AG04449 (cell line): ENCODE results near the gene HDGFL3.

ENCODE experiments used
- CTCF ChIA-PET: fragments of 350-600 bp; formaldehyde crosslinking; extraction: SDS; loops from one replicate; lab custom pipeline; 2021; ENCODE audit warnings: antibody characterized with exemption; lab: Yijun Ruan, JAX
- POLR2A ChIA-PET: fragments of 400-600, 350-600 bp; formaldehyde crosslinking; extraction: SDS; loops from one replicate; lab custom pipeline; 2020; ENCODE audit warnings: antibody characterized with exemption, inconsistent platforms; lab: Yijun Ruan, JAX
- DNase-seq: peaks from one replicate; pipeline ENCODE4 v3.0.0-alpha.2; 2010; ENCODE audit warnings: low read depth, low spot score
- H3K4me3 ChIP-seq: 2 replicates; pipeline ENCODE4 v1.5.1; 2011; ENCODE audit warnings: low read depth, mild to moderate bottlenecking, control low read depth, low read length
- TF ChIP-seq, protein P1 (sequence below): IDR thresholded peaks from one replicate; pipeline ENCODE4 v1.5.1; 2011; ENCODE audit warnings: mild to moderate bottlenecking, moderate library complexity, low read length, control low read depth, inconsistent platforms; ENCODE audit not compliant: insufficient read depth; ENCODE audit errors: missing control alignments

HDGFL3 gene

DNA sequence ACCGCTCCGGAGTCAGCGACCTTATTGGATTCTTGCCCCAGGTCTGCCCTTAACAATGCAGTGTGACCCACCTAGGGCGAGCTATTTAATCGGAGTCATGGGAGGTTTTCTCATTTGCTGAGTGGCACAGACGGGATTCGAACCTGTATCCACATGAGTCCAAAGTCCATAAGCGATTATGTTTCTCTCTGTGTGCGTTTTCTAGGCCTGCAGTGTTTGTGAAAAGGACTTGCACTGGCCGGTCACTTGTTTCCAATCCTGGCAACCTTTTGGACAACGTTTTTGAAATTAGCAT lies 691 bp upstream of the HDGFL3 start:
- CTCF ChIA-PET = interaction anchor here (1.0 to 5.9 kb wide), 2 partner anchors 40 to 198 kb away, joined by 4 to 26 read pairs; partner anchors contain the start of gene C15orf40
- POLR2A ChIA-PET = interaction anchor here (0.7 to 1.8 kb wide), 3 partner anchors 12 to 197 kb away, joined by 3 to 6 read pairs (median 5); partner anchors contain the start of genes BTBD1 and C15orf40
- TF ChIP-seq, protein P1, sequence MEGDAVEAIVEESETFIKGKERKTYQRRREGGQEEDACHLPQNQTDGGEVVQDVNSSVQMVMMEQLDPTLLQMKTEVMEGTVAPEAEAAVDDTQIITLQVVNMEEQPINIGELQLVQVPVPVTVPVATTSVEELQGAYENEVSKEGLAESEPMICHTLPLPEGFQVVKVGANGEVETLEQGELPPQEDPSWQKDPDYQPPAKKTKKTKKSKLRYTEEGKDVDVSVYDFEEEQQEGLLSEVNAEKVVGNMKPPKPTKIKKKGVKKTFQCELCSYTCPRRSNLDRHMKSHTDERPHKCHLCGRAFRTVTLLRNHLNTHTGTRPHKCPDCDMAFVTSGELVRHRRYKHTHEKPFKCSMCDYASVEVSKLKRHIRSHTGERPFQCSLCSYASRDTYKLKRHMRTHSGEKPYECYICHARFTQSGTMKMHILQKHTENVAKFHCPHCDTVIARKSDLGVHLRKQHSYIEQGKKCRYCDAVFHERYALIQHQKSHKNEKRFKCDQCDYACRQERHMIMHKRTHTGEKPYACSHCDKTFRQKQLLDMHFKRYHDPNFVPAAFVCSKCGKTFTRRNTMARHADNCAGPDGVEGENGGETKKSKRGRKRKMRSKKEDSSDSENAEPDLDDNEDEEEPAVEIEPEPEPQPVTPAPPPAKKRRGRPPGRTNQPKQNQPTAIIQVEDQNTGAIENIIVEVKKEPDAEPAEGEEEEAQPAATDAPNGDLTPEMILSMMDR = no peak
- no peak for DNase-seq
- peak overlapping the region; percentile 75 for H3K4me3 ChIP-seq

DNA sequence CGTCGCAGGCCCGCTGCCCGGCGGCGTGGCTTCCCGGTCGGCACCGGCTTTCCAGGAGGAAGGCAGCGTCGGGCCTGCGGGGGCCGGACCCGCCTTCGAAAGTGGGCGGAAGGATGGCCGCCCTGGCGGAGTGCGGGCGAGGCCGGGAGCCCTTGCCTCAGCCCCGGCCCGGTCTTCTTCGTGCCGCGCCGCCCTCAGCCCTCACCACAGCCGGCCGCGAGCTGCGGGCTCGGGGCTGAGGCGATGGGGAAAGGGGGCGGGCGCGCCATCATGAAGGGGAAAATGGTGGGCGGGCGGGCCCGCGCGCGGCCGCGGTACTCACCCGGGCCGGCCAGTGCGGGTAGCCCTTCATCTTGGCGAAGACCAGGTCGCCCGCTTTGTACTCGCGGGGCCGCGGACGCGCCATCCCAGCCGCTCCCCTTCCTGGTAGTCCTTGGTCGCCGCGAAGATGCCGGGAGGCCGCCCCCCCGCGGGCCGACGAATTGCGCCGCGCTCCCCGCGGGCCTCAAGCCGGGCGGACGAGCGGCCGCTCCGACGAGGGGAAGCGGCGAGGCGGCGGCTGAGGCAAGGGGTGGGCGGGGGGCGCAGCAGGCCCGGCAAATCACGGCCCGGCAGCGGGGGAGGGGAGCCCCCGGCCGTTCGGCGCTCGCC lies 489 bp downstream of the HDGFL3 start:
- TF ChIP-seq, protein P1 = no peak
- no peak for DNase-seq
- ChIA-PET CTCF (interaction anchor here (1.0 to 5.9 kb wide), 4 partner anchors 41 to 228 kb away, joined by 3 to 26 read pairs (median 4); partner anchors contain the start of gene C15orf40), POLR2A (interaction anchor here (1.5 to 1.8 kb wide), 2 partner anchors 140 to 196 kb away, joined by 5 to 6 read pairs; partner anchors contain the start of genes BTBD1 and C15orf40)
- peak overlapping the region; percentile 75 for H3K4me3 ChIP-seq

DNA sequence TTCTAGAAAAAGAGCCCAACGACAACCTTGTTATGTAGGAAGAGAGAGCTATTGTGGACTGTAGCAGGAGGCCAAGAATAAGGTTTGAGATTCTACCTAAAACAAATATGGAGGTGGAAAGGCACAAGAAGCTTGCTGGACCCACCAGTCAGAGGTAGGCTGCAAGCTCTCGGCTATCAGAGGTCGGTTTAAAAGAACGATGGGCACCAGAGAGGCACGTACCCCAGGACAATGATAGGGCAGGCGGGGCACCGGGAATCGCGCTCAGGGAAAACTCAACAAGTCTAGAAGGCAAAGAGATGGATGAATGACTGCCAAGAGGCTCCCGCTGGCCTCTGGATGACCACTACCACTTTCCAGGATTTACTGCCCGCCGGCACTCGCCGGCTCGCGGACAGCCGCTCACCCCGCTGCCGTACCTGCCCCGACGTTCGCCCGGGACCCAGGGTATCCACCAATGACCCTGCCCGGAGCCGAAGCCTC lies 1.1 kb downstream of the HDGFL3 start:
- TF ChIP-seq, protein P1 = no peak
- DNase-seq = no peak
- ChIA-PET CTCF (interaction anchor here (1.0 to 5.9 kb wide), 4 partner anchors 42 to 229 kb away, joined by 3 to 26 read pairs (median 4); partner anchors contain the start of gene C15orf40), POLR2A (no interaction called here)
- H3K4me3 ChIP-seq = peak overlapping the region; percentile 75

DNA sequence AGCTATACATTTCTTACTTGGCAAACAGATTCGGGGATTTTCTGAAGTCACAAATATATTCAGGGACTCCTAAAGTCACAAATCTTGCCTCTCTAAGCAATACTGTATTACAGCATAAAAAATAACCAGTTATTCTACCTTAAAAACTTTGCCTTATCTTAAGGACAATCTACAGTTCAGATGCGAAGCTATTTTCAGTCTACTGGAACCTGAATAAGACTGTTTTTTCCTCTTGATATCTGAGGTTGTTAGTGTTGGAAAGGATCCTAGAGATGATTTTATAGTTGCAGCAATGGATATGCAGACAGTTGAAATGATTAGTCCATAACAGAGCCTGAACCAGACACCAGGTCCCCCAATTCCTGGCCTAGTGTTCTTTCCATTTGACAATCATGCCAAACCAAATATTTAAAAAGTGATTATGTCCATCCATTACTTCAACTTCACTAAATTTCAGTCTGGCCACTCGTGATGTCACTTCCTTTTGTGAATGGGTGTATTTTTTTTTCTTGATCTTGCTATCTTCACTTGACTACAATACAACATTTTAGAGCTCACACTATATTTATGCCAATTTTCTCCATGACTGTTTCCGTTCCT lies 1.8 kb downstream of the HDGFL3 start:
- POLR2A ChIA-PET = no interaction called here
- peak overlapping the region; percentile 75 for H3K4me3 ChIP-seq
- peak; percentile 37 for DNase-seq
- TF ChIP-seq, protein P1 = no peak
- CTCF ChIA-PET = interaction anchor here (1.0 to 5.9 kb wide), 5 partner anchors 42 to 230 kb away, joined by 3 to 26 read pairs (median 4); partner anchors contain the start of gene C15orf40

DNA sequence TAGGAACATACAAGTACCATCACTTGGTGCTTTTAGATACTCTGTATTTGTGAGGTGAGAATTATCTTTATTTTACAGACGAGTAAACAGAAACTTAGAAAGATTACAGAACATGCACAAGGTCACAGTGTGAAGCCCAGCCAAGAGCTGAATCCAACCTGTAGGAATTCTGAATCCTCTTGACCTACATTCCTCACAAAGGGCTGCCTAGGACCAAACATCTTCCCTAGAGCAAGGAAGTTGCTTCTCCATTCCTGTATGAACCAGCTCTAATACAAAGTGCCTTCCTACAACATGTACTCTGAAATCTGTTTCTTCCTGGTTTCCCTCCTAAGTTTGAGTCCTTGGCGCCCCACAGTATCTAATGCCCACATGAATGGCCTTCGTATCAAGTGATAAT lies 2.9 kb downstream of the HDGFL3 start:
- POLR2A ChIA-PET = no interaction called here
- no peak for DNase-seq
- no peak overlapping the region for H3K4me3 ChIP-seq
- TF ChIP-seq, protein P1 = no peak
- CTCF ChIA-PET = interaction anchor here (1.1 to 5.9 kb wide), 3 partner anchors 43 to 234 kb away, joined by 3 to 26 read pairs (median 4); partner anchors contain the start of gene C15orf40

DNA sequence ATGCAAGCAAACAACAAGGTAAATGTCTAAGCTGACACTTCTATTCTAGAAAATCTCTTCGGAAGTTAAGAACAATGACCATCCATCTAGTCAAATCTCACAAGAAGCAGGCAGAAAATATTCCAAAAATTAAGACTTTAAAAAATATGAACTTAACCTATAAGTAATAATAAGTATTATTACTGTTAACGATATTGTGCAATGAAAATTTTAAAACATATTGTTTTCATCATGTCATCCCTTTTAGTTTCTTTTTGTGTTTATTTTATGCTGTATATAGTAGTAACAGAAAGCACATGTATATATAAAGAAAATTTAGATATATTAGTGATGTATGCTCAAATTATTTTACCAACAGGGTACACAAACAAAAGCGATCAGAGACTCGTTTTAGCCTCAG lies 4.1 kb downstream of the HDGFL3 start:
- TF ChIP-seq, protein P1 = no peak
- ChIA-PET CTCF (interaction anchor here (5.9 kb wide), 1 partner anchor 193 kb away, joined by 26 read pairs; the partner anchor contains the start of gene C15orf40), POLR2A (interaction anchor here (0.6 kb wide), 1 partner anchor 101 kb away, joined by 3 read pairs; no protein-coding TSS in a partner anchor)
- no peak for DNase-seq
- H3K4me3 ChIP-seq = no peak overlapping the region
